Stimulated activated CD4-positive, alpha-beta T cell treated with anti-CD3 and anti-CD28 coated beads, Interleukin-15, amount 100 ng/mL, for 48 hours (primary cell): Measurements from ENCODE around the gene PKD1.

Experiments used
- DNase-seq, 2 donors: peaks; one replicate each; pipeline ENCODE4 v3.0.0-alpha.2; 2020; ENCODE audit warnings: low read depth in 2 of 2

Gene PKD1

DNA sequence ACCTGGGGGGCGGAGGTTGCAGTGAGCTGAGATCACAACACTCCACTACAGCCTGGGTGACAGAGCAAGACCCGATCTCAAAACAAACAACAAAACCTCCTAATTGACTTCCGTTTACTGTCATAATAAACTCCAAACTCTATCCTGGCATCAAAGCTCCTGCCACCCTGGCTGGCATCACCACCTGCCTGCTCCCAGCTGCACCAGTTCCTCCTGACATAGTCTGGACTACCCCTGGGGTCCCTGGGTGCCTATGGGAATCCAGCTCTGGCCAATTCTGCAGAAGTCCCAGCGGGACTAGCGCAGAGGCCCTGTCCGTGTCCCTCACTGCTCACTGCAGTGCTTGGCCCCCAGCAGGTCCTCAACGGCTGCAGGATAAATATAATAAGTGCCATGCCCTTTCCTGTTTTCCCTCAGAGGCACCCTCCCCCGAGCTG lies 88.8 kb downstream of the PKD1 start:
- DNase-seq: no peak

- DNase-seq: no peak
These were observed 89.5 kb downstream of the PKD1 start for GRCh38 chr16:2045965-2046892.

- no peak for DNase-seq
These were observed 91.2 kb downstream of the PKD1 start for GRCh38 chr16:2044541-2044940.

GRCh38 chr16:2043667-2044451 lies 91.8 kb downstream of the PKD1 start:
- no peak for DNase-seq

DNA sequence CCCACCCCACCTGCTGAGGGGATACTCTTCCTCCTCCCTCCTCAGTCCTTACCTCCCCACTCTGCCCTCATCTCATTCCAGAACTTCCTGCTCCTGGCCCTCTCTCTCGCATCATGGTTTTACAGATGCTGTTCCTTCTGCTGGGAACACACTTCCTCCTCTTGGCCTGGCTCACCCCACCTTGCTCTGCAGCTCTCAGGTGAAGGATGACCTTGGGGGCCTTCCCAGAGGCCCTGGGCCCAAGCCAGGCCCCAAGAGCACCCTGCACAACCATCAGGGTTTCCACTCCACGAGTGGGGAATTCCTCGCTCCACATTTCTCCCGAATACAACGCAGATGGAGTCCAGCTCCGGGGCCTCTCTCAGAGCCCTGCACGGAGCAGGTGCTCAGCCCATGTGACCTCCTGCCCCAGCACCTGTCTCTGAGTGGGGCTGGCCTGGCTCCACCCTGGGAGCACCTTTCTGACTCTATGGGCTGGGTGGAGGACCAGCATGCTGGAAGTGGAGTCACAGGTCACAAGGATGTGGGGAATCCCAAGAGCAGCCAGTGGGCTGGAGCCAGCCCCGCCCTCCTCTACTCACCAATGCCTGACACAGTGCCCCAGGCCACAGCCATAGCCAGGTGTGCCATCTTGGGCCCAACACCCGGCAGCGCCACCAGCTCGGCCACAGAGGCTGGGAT lies 92.6 kb downstream of the PKD1 start:
- DNase-seq: no peak

GRCh38 chr16:2042171-2042985 lies 93.3 kb downstream of the PKD1 start:
- no peak for DNase-seq

- DNase-seq: no peak
These were observed 94.7 kb downstream of the PKD1 start for GRCh38 chr16:2040787-2041522.

- no peak for DNase-seq
These were observed 95.5 kb downstream of the PKD1 start for GRCh38 chr16:2040041-2040786.

- no peak for DNase-seq
These were observed 96.2 kb downstream of the PKD1 start for GRCh38 chr16:2039274-2040031.
